Cardiac septum (tissue), 1 donor: ENCODE data around the gene ADGRV1. TPM values are rescaled to one million over a fixed set of nuclear protein-coding genes. Genes with fewer than 3 reads are reported as not detected.

ENCODE experiments used
- DNase-seq: peaks from one replicate; pipeline ENCODE4 v3.0.0-alpha.2; 2020; ENCODE audit warnings: low spot score
- intact Hi-C: fragments of 100-400 bp; cut with DNase I; formaldehyde crosslinking; loops from one replicate; pipeline ENCODE4 v1.14.0; 2022
- total RNA-seq: library from RNA; stranded (reverse); fragmentation: NEBNext Ultra II Directional; extraction: Animal tissue kit (Norgen Biotek cat#: 25700); gene quantifications from one replicate; pipeline ENCODE4 v1.2.1, GENCODE V29; 2021
- donor health status: DM: no; HTN: no; CAD: no.

ADGRV1 gene
- total RNA-seq, 1 donor from 2014 or later, result 0.19 TPM

DNA sequence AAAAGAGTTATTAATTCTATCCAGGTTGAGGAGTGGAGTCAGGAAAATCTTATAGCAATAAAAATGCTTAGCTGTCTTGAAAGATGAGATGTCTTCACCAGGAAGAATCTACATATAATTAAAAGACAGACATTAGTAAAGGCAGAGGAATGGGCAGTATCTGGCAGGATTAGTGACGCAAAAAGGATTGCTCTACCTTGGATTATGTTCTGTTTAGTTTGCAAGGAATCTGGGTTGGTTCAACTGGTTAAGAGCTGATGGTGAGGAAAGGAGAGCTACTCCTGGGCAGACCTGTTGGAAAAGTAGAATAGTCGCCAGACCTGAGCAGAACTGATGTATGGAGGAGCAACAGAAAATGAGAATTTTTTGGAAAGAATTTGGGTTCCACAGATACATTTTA is 318.5 kb downstream of the ADGRV1 start:
- no peak for DNase-seq
- intact Hi-C loops, result loop anchor here (5.0 kb wide), 2 partner anchors 405 to 505 kb away; partner anchors contain the start of gene ARRDC3

DNA sequence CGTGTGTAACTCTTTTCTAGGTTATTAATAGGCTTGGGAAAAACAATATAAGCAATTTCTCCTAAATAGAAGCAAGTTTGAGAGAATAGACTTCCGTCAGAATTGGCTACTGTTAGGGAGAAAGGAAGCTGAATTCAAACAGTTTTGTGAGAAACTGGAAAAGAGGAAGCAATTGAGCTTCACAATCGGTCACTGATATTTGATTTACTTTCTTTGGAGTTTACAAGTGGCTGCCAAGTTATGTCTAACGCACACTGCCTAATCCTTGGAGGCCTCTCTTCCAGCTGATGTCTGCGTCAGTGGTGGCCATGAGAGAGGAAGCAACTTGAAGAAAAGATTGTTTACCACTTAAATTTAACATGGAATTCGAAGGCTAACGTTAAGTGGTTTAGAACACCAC is 319.5 kb downstream of the ADGRV1 start:
- intact Hi-C loops, result loop anchor here (5.0 kb wide), 2 partner anchors 404 to 504 kb away; partner anchors contain the start of gene ARRDC3
- no peak for DNase-seq

DNA sequence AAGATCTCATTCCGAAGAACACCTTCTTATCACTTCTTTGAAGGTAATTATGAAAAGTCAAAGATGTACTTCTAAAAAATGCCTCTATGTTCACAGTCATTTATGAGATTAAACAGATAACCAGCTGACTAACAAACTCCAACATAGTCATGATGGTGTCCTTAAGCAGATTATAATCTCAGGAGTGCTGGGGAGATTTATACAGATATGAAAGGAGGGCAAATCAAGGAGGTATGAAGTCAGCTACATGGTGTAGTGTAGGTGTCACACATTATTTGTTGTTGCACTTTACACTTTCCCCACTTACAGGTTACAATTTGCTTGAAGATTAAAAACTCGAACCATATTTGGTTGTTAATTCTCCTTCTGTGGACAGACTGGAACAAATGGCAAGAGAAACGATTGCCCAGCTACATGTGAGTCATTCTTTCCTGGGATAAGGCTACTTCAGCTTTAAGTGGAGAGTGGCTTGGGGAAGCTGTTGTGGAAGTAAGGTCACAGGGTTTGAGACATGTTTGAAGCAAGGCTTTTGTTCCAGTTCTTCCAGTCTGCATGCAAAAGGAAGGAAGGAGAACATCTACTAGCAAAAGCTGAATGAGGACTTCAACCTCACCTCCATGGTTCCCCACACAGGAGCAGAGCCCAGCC is 320.1 kb downstream of the ADGRV1 start:
- DNase-seq, result no peak
- intact Hi-C loops, result loop anchor here (5.0 kb wide), 2 partner anchors 404 to 504 kb away; partner anchors contain the start of gene ARRDC3

DNA sequence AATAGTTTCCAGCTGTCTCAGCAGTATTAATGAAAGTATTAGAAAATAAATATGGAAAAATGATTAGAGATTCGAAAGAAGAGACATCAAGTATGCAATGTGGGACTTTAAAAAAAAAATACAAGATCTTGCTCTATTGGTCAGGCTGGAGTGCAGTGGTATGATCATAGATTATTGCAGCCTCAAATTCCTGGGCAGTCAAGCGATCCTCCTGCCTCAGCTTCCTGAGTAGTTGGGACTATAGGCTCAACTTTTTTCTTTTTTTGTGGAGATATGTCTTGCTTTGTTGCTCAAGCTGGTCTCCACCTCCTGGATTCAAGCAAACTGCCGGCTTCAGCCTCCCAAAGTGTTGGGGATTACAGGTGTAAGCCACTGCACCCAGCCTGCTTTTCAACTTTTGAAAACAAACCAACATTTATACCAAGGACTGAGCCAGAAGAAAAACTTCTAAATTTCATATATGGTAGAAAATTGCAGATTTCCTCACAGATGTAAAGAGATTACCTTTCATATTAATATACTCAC is 323.1 kb downstream of the ADGRV1 start:
- intact Hi-C loops, result no loop called here
- no peak for DNase-seq

DNA sequence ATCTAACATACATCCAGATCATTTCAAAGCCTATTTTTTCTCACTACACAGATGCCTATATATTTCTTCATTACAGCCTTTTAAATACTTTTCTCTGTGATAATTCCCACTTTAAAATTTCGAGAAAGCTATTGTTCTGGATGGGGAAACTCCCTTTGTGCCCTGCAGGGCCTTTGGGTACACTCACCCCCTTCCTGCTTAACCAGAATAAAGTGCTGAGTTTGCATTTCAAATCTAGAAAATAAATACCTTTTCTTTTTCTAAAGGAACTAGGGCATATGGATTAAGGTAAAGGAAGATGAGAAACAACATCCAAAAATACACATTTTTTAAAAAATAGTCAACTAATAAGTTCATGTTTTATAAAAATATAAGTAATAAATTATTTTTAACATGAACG is 323.9 kb downstream of the ADGRV1 start:
- no peak for DNase-seq
- intact Hi-C loops, result no loop called here

DNA sequence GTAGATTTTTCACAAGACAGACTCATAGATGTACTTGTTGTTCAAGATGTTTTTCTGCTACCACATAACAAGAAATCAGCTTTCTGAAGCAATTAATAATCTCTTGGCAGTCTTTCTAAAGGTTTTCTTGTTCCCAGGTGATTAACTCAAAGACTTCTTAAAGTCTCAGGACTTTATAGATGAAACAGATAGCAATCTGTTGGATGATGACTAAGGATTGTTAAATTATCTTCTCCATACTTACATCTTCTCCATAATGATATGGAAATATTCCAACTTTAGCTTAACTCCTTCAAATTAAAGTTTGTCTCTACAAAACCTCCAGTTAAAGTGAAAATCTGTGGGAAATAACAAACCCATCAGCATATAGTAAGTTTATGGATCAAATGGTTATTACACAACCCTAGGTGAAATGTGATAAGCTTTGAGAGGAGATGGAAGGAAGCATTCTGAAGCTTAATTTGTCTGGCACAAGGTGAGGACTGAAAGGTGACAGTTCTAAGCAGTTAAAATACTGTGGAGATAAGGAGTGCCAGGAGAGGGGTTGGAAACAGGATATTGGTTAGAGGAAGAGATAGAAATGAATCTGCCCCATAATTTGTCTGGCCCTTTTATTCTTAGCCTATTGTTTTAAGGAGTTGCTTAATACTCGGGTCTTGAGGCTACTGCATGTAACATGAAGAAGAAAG is 326.7 kb downstream of the ADGRV1 start:
- DNase-seq, result no peak
- intact Hi-C loops, result no loop called here

DNA sequence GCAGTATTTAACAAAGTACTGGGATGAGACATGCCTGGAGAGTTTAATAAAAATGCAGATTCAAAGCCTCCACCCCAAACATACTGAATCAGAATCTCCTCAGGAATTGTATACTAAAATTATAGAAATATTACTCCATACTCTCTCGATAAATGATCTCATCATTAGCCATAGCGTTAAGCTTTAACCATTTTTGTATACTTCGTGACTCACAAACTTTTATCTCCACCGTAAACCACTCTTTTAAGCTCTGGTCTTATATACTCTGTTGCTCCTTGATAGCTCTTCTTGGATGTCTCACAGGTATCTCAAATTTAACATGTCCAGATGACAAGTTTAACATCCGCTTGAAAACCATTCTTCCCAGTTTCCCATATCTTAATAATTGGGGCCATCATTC is 327.8 kb downstream of the ADGRV1 start:
- intact Hi-C loops, result no loop called here

DNA sequence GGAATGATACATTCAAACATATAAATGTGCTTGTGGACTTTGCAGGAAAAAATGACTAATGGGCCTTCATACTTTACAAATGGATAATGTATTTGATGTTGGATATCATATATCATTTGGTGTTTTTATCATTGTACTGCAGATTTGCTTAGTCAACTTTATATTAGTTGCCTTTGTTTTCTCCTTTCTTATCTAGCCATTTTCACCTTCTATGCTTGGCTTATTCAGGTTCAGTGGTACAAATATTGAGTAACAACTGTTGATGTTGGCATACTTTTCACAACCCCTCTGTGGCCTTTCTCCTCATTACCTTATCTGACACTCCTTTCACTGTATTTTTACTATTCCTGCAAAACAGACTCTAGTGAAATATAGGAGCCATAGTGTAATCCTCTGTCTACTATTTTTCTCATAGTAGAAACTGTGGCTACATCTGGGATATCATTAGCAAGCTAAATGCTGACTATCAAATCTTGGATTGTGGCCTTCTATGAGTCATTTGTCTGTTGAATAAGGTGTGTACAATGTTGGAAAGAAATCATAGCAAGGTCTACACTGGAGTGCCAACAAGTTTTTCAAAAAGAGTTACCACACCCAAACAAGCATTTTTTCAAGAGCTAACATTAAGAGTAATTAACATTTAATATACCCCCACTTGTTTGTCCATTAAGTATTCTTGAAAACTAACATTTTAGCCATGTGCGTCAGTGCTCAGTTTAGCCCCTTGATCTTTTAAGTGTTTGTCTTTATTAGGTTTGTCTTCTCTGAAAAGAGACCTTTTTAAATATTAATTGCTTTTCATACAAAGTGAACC is 330.1 kb downstream of the ADGRV1 start:
- no peak for DNase-seq
- intact Hi-C loops, result no loop called here

More for the DNA sequence above, 327.8 kb downstream of the ADGRV1 start:
- DNase-seq, result no peak

DNA sequence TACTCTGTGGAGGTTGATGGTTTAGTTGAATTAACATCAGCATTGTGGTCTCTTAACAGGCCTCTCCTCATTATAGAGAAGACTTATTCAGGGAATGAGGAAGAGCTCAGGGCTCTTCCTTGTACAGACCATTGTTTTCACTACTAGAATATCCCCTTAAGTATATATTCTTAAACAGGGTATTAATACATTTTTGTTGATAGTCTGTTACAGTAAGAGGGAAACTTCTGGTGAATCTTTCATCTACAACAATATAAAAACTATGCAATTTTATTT is 330.7 kb downstream of the ADGRV1 start:
- intact Hi-C loops, result no loop called here
- DNase-seq, result no peak

DNA sequence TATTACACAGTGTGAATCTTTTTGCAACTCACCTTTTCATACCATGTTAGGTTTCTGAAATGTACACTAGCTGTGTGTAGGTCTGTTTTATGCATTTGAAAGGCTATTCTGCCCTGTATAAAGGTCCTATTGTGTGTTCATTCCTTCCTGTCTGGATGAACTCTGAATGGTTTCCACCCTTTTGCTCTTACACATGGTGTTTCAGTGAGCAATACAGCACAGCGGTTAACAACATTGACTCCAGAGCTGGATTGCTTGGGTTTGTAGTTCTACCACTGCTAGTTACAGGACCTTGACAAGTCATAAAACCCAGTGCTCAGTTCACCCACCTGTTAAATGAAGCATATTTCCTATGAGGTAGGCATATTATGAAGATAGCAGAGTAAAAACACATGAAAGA is 331.6 kb downstream of the ADGRV1 start:
- no peak for DNase-seq
- intact Hi-C loops, result no loop called here

DNA sequence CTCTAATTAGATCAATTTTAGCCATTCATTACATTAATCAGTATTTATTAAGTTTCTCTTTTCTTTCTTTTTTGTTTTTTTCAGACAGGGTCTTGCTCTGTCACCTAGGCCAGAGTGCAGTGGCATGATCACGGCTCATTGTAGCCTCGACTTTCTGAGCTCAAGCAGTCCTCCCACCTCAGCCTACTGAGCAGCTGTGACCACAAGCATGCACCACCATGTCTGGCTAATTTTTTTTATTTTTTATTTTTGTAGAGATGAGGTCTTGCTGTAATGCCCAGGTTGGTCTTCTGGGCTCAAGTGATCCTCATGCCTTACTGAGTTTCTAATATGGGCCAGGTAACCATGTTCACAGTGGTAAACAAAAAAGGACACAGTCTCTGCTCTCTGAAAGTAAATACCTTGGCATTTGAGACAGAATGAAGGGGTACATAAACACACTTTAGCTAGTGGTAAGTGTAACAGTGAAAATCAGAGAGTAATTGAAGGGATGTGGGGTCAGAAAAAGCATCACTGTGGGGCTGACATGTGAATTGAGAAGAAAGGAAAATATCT is 336.3 kb downstream of the ADGRV1 start:
- DNase-seq, result no peak
- intact Hi-C loops, result no loop called here

DNA sequence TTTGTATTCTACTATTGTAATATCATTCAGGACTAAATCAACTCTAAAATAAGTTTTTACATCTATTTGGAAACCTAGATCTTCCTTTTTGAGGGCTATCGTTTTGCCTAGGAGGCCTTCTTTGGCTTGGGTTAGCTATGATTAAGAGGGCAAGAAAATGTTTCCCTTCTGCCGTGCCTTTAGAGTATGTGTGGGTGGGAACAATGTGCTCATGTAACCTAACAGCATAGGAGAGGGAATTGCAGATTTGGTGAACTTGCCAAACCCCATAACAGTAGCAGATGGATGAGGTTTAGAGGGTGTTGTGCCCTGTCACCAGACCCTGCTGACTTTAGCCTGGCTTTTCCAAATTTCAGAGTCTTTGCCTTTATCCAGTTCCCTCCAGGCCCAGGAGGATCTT is 339.0 kb downstream of the ADGRV1 start:
- intact Hi-C loops, result no loop called here

DNA sequence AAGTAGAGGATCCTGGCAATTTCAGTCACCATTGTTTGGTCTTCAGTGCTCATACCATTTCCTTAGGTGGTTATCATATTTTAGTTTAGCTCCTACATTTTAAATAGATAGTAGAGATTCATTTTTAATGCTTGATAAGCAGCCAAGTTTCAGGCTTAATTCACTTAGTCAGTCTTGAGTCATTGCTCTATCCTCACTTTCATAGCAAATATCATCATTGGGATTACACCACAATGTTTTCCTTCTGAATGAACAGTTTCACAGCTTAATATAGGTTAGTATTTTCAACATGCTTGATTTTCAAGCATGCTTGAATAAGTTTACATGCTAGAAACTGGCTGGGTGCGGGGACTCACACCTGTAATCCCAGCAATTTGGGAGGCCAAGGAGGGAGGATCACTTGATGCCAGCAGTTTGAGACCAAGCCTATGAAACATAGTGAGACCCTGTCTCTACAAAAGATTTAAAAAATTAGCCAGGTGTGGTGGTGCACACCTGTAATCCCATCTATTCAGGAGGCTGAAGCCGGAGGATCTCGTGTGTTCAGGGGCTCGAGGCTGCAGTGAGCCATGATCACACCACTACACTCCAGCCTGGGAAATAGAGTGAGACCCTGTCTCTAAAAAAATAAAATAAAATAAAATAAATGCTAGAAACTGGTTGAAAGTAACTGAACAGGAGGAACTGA is 339.9 kb downstream of the ADGRV1 start:
- no peak for DNase-seq
- intact Hi-C loops, result no loop called here

More for the DNA sequence above, 339.0 kb downstream of the ADGRV1 start:
- no peak for DNase-seq

DNA sequence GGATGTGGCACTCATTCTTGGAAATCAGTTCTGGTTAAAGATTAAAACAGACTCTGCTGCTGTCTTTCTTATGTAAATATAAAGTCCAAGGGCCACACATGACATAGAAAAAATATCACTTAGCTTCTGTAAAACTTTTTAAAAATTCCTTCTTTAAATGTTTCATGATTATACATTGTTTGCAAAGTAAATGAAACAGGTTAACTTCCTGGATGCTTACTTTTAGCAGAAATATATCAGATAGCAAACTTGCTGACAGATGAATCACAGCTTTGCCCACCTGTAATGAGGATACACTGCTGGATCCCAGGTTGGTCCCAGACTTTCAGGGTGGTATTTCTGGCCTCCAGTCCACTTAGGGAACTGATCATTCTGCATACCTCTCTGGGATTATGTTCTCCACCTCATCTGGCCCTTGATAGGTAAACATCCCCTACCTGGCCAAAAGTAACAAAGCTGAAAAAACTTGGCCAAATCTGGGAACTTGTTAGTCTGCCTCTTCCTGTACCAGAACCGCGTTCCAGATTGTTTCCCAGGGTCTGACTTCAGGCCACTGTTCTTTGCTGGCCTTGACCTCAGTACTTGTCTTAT is 340.5 kb downstream of the ADGRV1 start:
- intact Hi-C loops, result no loop called here
- no peak for DNase-seq

DNA sequence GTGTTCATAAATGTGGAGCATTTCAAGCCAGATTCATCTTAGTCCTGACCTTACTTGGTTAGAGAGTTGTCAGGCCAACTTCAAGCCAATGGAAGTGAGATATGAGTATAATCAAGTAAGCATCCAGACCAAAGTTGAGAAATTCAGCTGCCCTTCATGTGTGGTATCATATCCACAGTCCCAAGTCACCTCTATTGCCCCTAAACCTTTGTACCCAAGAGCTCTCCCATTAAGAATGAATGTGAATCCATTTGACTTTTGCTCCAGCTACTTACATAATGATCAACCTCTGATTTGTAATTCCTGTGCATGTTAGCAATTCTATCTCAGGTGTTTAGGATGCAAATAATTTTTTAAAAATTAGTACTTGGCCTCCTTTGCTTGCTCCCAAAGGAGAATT is 342.7 kb downstream of the ADGRV1 start:
- DNase-seq, result no peak
- intact Hi-C loops, result no loop called here

DNA sequence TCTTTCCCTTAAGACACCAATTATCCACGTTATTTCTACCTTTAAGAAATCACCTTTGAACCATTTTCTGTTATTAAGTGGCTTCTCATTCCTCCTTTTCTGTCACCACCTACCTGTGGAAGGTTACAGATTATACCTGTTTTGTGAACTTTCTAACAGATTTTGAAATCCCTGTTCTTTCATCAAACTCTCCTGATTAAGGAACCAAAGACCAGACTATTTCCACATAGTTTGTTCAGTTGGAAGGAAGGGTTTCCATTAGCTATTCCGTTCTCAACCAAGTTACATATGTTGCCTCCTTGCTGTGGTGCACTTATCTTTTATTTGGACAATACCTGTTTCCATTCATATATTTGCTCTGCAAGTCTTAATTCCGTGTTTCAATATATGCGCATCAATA is 343.6 kb downstream of the ADGRV1 start:
- intact Hi-C loops, result no loop called here

DNA sequence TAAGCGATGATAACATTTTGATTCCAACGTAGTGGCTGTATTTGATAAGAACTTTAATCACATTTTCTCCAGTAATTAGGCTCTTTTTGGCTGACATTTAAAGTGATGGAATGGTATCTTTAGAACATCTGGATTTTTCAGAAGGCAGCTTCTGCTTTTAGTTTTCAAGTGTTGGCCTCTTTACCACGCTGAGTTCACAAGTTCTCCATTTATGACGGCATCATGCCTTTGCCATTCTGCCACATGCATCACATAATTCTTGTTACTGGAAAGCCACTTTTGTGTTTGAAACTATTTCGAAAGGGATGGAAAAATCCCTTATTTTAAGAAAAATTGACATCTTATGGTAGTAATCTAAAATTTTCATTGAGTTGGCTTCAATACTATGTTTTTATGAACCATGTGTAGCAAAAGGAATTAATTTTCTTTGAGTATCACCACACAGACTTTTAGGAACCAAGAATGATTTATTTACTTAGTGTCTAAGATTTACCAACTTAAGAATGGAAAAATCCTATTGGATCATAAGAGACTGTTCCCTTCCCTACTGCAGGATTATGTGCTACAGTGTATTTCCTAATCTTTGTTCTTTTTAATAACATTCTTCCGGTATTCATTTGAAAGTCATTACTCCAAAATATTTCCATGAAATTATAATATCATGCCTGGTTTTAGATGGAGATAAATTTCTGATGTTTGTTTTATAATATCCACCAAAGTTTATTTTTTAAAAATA is 344.2 kb downstream of the ADGRV1 start:
- intact Hi-C loops, result no loop called here
- no peak for DNase-seq

More for the DNA sequence above, 343.6 kb downstream of the ADGRV1 start:
- DNase-seq, result no peak

DNA sequence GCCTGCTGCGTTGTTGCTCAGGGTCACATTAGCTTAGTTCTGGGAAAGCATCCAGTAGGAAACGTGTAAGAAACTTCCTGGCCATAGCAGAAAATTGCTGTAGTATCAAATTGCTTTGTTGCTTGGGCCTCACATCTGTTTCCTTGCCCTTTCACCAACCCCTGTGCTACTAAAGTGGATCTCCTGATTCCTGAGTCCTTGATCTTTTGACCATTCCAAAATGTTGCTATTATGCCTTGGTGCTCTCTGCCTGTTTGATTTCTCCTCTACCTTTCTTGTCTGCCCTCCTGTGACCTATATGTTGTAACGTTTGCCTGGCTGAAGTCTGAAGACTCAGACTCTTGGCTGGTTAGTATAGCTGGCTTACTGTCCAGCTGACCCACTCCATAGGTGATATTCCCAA is 350.5 kb downstream of the ADGRV1 start:
- no peak for DNase-seq
- intact Hi-C loops, result no loop called here

DNA sequence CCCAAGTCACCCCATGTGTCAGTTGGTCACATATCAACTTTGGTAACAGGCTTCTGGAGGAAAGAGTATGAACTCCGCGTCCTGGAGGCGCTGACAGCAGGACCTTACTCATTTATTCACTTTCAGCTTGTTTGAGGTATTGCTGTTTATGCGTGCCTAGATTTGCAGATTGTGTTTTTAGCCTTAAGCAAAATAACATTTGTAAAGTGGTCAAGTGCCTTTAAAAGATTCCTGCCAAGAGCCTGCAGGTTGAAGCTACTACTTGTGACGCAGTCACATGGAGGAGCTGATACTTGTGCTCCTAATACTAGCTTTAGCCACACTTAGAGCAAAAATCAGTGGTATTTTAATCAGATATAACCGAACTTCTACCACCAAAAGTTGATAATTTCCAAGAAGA is 351.3 kb downstream of the ADGRV1 start:
- intact Hi-C loops, result no loop called here
- no peak for DNase-seq
